GM12872 (cell line): ENCODE measurements around the gene C13orf46.

Experiments used
- TF ChIP-seq, protein P1 (sequence below): IDR thresholded peaks from 3 replicates; pipeline ENCODE4 v1.5.1; 2011; ENCODE audit warnings: low read depth, mild to moderate bottlenecking, low read length, moderate library complexity; ENCODE audit not compliant: insufficient read depth

Gene C13orf46

GRCh38 chr13:113974304-113975281 is 717 bp upstream of the C13orf46 start:
- TF ChIP-seq, protein P1, sequence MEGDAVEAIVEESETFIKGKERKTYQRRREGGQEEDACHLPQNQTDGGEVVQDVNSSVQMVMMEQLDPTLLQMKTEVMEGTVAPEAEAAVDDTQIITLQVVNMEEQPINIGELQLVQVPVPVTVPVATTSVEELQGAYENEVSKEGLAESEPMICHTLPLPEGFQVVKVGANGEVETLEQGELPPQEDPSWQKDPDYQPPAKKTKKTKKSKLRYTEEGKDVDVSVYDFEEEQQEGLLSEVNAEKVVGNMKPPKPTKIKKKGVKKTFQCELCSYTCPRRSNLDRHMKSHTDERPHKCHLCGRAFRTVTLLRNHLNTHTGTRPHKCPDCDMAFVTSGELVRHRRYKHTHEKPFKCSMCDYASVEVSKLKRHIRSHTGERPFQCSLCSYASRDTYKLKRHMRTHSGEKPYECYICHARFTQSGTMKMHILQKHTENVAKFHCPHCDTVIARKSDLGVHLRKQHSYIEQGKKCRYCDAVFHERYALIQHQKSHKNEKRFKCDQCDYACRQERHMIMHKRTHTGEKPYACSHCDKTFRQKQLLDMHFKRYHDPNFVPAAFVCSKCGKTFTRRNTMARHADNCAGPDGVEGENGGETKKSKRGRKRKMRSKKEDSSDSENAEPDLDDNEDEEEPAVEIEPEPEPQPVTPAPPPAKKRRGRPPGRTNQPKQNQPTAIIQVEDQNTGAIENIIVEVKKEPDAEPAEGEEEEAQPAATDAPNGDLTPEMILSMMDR = no peak

GRCh38 chr13:113972451-113973217 is 1.2 kb downstream of the C13orf46 start:
- TF ChIP-seq, protein P1 = no peak

- TF ChIP-seq, protein P1 = no peak
These were observed 2.2 kb downstream of the C13orf46 start for GRCh38 chr13:113971471-113972231.

GRCh38 chr13:113970810-113971470 is 2.9 kb downstream of the C13orf46 start:
- TF ChIP-seq, protein P1 = no peak

DNA sequence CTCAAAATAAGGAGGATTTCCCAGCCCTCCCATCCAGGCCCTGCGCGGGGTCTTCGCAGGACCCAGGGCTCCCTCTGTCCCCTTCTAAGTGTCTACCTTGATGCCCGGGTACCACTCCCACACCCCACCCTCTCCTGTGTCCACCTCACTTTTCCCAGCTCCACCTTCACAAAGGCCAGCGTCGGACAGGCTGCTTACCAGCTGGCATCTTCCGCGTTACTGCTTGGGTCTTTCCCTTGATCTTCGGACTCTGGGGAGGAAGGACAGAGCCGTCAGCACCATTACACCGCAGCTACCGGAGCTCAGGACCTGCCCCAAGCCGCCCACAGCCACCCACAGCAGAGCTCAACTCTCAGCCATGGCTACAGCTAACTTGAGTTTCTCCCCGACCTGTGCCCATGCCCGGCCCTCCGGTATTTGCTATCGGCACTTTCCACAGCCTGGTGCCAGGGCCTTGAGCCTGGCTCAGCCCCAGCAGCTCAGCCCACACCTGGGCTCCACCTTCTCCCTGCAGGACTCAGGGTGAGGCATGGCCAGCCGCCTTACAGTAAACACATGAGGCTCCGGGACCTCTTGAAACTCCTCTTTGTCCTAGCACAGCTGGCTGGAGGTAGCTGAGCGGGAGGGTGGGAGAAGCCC is 3.8 kb downstream of the C13orf46 start:
- TF ChIP-seq, protein P1 = no peak

DNA sequence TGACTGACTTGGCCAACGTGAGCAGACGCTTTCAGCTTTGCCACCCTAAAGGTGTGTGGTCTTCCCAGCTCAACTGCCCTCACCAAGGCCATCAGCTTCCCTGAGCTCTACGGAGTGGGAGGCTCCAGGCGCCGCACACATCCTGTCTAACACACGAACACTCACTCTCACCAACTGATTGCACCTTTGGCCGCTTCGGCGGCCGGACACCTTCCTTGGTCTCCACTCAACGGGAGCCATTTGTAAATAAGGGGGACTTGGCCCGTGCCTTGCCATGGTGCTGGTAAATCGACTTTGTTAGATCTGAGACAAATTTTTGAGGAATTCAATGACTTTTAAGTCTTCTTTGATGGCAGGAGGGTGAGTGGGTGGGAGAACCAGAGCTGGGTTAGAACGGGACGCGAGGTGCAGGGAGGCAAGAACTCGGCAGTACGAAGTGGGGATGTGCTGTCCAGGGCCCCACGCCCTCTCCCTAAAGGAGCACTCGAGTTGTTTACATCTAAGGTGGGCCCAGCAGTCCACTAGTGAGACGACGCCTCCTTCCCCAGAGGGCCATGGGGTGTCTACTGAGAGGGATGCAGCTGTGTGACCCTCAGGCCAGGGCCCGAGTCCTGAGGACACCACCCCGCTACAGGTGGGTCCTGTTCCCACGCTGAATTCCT is 4.4 kb downstream of the C13orf46 start:
- TF ChIP-seq, protein P1 = no peak
